Hematopoietic multipotent progenitor cell treated with erythropoietin and hydrocortisone succinate and interleukin-3 and kit ligand, for 4 days (in vitro differentiated cells): Measurements from ENCODE around the gene ARPC5.
A peak's percentile ranks its signal among the peaks of the same experiment; 100 is the strongest.

Experiments used
- DNase-seq: peaks from one replicate; pipeline ENCODE4 v3.0.0-alpha.2; 2015

The ARPC5 gene

GRCh38 chr1:183609313-183609712 is 26.3 kb downstream of the ARPC5 start:
- DNase-seq = peak; percentile 83

GRCh38 chr1:183607322-183607980 is 28.1 kb downstream of the ARPC5 start:
- no peak for DNase-seq

GRCh38 chr1:183605904-183606303 is 29.7 kb downstream of the ARPC5 start:
- DNase-seq = no peak

- no peak for DNase-seq
Measured at GRCh38 chr1:183604815-183605214, 30.8 kb downstream of the ARPC5 start.

GRCh38 chr1:183604038-183604808 is 31.4 kb downstream of the ARPC5 start:
- peak; percentile 77 for DNase-seq

- no peak for DNase-seq
Measured at GRCh38 chr1:183602510-183602909, 33.1 kb downstream of the ARPC5 start.

GRCh38 chr1:183600634-183601033 is 34.9 kb downstream of the ARPC5 start:
- DNase-seq = no peak

- peak; percentile 56 for DNase-seq
Measured at GRCh38 chr1:183600136-183600535, 35.4 kb downstream of the ARPC5 start.

GRCh38 chr1:183598386-183598785 is 37.2 kb downstream of the ARPC5 start:
- DNase-seq = no peak

GRCh38 chr1:183597656-183598347 is 37.8 kb downstream of the ARPC5 start:
- no peak for DNase-seq

- DNase-seq = no peak
Measured at GRCh38 chr1:183596500-183596899, 39.1 kb downstream of the ARPC5 start.

GRCh38 chr1:183595537-183595936 is 40.0 kb downstream of the ARPC5 start:
- DNase-seq = no peak

- DNase-seq = peak; percentile 18
Measured at GRCh38 chr1:183593356-183593755, 42.2 kb downstream of the ARPC5 start.

GRCh38 chr1:183592733-183593132 is 42.9 kb downstream of the ARPC5 start:
- DNase-seq = no peak

- DNase-seq = peak; percentile 89
Measured at GRCh38 chr1:183590244-183591191, 45.1 kb downstream of the ARPC5 start, which contains the start of gene NCF2. Gene NCF2 (minus strand): TSS chr1:183590459. CDS start chr1:183590329, 130 bp downstream.

GRCh38 chr1:183589874-183590243 is 45.7 kb downstream of the ARPC5 start:
- DNase-seq = no peak

GRCh38 chr1:183589384-183589783 is 46.2 kb downstream of the ARPC5 start:
- DNase-seq = no peak

GRCh38 chr1:183588827-183589226 is 46.8 kb downstream of the ARPC5 start:
- no peak for DNase-seq

- no peak for DNase-seq
Measured at GRCh38 chr1:183586926-183587325, 48.7 kb downstream of the ARPC5 start.

GRCh38 chr1:183586455-183586854 is 49.1 kb downstream of the ARPC5 start:
- no peak for DNase-seq

GRCh38 chr1:183585038-183585437 is 50.5 kb downstream of the ARPC5 start:
- no peak for DNase-seq

GRCh38 chr1:183584147-183584546 is 51.4 kb downstream of the ARPC5 start:
- DNase-seq = no peak

- DNase-seq = peak; percentile 59
Measured at GRCh38 chr1:183583466-183583865, 52.1 kb downstream of the ARPC5 start.
